NT2/D1 (cell line): ENCODE results near the gene EPN1.

Experiments
- SUZ12 ChIP-seq: IDR thresholded peaks from 2 replicates; pipeline ENCODE4 v1.6.1; 2011; ENCODE audit not compliant: insufficient read length, insufficient read depth; ENCODE audit errors: extremely low read depth
- YY1 ChIP-seq: IDR thresholded peaks from 2 replicates; pipeline ENCODE4 v1.6.1; 2011; ENCODE audit not compliant: insufficient read length, insufficient read depth
- ZNF274 ChIP-seq: IDR thresholded peaks from 2 replicates; pipeline ENCODE4 v1.6.1; 2011; ENCODE audit warnings: mild to moderate bottlenecking, low read depth, low read length

- no peak for TF ChIP-seq YY1
- TF ChIP-seq SUZ12, result no peak
- TF ChIP-seq ZNF274, result no peak
These were observed 5.5 kb downstream of the EPN1 start for GRCh38 chr19:55680339-55681130.
